Fibroblast of pulmonary artery (primary cell): ENCODE data around the gene ZNF292.

Experiments
- DNase-seq: peaks from one replicate; pipeline ENCODE4 v3.0.0-alpha.2; 2010; ENCODE audit warnings: low read depth
- H3K4me3 ChIP-seq: replicated peaks from 2 replicates; pipeline ENCODE4 v1.5.1; 2011; ENCODE audit warnings: low read depth, mild to moderate bottlenecking, control low read depth, low read length, moderate library complexity
- TF ChIP-seq, protein P1 (sequence below): IDR thresholded peaks from 2 replicates; pipeline ENCODE4 v1.5.1; 2011; ENCODE audit warnings: mild to moderate bottlenecking, control low read depth, low read length, inconsistent platforms; ENCODE audit errors: missing control alignments

The ZNF292 gene

DNA sequence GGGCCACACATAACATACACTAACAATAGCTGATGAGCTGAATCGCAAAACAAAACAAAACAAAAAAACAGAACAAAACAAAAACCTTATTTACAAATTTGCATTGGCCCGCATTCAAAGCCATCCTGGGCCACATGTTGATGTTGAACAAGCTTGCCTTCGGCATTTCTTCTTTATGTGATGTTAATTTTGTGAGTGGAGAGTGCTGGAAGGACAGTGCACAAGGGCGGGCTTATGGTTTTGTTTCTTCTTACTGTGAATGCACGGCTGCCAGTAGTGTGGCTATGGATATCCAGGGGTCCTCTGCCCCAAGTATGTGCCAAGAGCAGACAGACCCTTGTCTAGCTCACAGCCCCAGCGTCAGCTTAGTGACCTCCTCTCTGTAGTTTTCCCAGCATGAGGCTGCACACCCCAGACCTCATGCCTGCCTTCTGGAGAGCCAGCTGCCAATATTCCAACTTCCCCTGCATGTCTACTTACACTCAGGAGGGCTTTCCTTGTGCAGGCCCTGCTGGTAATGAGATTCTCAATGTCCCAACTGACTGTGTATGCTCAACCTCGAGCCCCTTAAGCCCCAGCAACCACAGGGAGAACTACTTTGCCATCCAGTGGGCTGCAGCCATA, 24.9 kb downstream of the ZNF292 start:
- no peak for DNase-seq
- TF ChIP-seq, protein P1, sequence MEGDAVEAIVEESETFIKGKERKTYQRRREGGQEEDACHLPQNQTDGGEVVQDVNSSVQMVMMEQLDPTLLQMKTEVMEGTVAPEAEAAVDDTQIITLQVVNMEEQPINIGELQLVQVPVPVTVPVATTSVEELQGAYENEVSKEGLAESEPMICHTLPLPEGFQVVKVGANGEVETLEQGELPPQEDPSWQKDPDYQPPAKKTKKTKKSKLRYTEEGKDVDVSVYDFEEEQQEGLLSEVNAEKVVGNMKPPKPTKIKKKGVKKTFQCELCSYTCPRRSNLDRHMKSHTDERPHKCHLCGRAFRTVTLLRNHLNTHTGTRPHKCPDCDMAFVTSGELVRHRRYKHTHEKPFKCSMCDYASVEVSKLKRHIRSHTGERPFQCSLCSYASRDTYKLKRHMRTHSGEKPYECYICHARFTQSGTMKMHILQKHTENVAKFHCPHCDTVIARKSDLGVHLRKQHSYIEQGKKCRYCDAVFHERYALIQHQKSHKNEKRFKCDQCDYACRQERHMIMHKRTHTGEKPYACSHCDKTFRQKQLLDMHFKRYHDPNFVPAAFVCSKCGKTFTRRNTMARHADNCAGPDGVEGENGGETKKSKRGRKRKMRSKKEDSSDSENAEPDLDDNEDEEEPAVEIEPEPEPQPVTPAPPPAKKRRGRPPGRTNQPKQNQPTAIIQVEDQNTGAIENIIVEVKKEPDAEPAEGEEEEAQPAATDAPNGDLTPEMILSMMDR, result no peak
- no peak overlapping the region for H3K4me3 ChIP-seq

- H3K4me3 ChIP-seq, result no peak overlapping the region
- DNase-seq, result no peak
- TF ChIP-seq, protein P1, result no peak
These were observed 26.5 kb downstream of the ZNF292 start for GRCh38 chr6:87181903-87182302.

- no peak for DNase-seq
- H3K4me3 ChIP-seq, result no peak overlapping the region
- TF ChIP-seq, protein P1, result no peak
These were observed 27.0 kb downstream of the ZNF292 start for GRCh38 chr6:87182321-87182720.

DNA sequence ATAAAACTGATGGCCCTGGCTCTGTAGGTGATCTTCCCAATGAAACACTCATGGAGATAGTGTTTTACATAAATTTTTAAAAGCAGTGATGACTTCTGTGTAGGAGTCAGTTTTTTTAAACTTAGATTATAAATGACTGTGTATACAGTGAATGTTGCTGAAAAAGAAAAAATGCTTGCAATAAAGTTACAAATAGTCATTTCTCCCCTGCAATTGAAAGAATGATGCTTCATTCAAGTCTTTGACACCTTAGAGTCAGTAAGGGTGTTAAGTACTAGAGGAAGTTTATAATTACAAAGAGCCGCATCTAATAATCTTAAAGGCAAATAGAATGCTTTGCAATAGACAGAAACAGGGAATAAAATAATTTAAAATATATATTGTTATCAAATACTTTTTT, 27.6 kb downstream of the ZNF292 start:
- TF ChIP-seq, protein P1, result no peak
- no peak for DNase-seq
- H3K4me3 ChIP-seq, result no peak overlapping the region

DNA sequence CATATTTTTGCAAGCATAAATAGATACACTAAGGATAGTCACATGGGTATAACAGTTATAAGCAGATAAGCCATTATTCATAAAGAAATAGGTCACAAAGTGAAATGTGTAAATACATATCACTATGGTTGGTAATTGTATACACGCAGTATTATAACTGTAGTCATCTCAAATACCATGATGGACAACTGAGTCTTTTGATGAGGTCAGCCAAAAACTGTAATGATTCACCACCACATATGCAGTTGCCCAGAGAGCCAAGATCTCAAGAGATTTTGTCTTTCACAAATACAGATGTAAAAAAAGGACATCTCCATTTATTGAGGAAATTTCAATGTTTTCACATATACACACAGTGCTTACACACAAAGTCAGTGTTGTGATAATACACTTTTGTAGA, 28.3 kb downstream of the ZNF292 start:
- TF ChIP-seq, protein P1, result no peak
- H3K4me3 ChIP-seq, result no peak overlapping the region
- DNase-seq, result peak; percentile 48

DNA sequence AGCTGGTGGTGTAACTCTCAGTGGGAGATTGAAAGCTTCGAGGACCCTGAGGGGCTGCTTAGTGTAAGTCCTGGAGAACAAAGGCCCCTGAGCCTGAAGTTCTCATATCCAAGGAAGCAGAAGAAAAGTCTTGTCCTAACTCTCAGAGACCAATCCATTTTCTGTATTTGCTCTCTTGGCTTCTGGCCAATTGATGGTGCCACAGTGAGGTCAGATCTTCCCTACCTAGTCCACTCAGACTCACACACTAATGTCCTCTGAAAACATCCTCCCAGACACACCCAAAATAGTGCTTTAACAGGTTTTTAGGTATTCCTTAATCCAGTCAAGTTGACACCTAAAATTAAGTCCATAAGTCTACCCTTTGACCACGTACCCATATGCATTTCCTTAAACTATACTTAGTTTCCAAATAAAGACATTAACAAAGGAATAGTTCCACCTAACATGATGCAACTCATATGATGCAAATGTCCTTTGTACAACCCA, 29.4 kb downstream of the ZNF292 start:
- no peak overlapping the region for H3K4me3 ChIP-seq
- TF ChIP-seq, protein P1, result no peak
- no peak for DNase-seq

GRCh38 chr6:87196275-87196842, 41.0 kb downstream of the ZNF292 start:
- DNase-seq, result no peak

More at GRCh38 chr6:87196275-87196842, 41.0 kb downstream of the ZNF292 start:
- TF ChIP-seq, protein P1, result no peak
- H3K4me3 ChIP-seq, result no peak overlapping the region
